HepG2 (cell line): Measurements from ENCODE around the gene FRMPD3. TPM values are rescaled to one million over a fixed set of nuclear protein-coding genes. Genes with fewer than 3 reads are reported as not detected.

Source experiments
- ATAC-seq: fragments of 200-7000 bp; cut with Tn5 transposase; 3 replicates; pipeline ENCODE4 v1.9.1; 2020; ENCODE audit warnings: mild to moderate bottlenecking, moderate library complexity
- BruUV-seq: library from RNA; stranded (reverse); fragments of 400-500 nt; replicated peaks from 2 replicates; lab custom pipeline; 2021; lab: Mats Ljungman, UMichigan
- CTCF ChIA-PET: fragments of 300-600 bp; formaldehyde crosslinking; extraction: SDS; loops from one replicate; lab custom pipeline; 2021; ENCODE audit warnings: low total read pairs, inconsistent platforms, low intra/inter-chr PET ratio; lab: Yijun Ruan, JAX
- POLR2A ChIA-PET: fragments of 350-600 bp; sonication (Branson Sonifier 250); formaldehyde crosslinking; loops from one replicate; lab custom pipeline; 2020; ENCODE audit warnings: antibody characterized with exemption, inconsistent platforms; lab: Yijun Ruan, JAX
- DNase-seq: peaks from one replicate; pipeline ENCODE4 v3.0.0-alpha.2; 2015; ENCODE audit warnings: low spot score
- FAIRE-seq: peaks from 3 replicates; lab custom pipeline; 2011; peaks lifted over from hg19 to GRCh38; lab: Jason Lieb, UNC
- H2AFZ ChIP-seq: one replicate; pipeline ENCODE4 v1.6.1; 2011; ENCODE audit warnings: low read length, inconsistent platforms
- H3K27ac ChIP-seq: fragments of 300-600 bp; 3 replicates; pipeline ENCODE4 v1.8.0; 2011; ENCODE audit warnings: mixed run types, mild to moderate bottlenecking, mixed read lengths, low read length, inconsistent platforms; ENCODE audit not compliant: insufficient read depth; ENCODE audit errors: extremely low read length
- H3K27me3 ChIP-seq, 2 experiments: fragments of 200-600 bp in 1 of 2; 2 replicates in 1 of 2; 3 replicates in 1 of 2; pipeline versions ENCODE4 v1.6.0 to v1.8.0; 2011; ENCODE audit warnings: low read length in 2 of 2, mild to moderate bottlenecking in 2 of 2, moderate library complexity in 2 of 2, inconsistent platforms in 1 of 2; ENCODE audit not compliant: insufficient read depth in 2 of 2, control insufficient read depth in 1 of 2
- H3K36me3 ChIP-seq, 2 experiments: fragments of 200-600 bp in 1 of 2; replicated peaks in 1 of 2; 2 replicates in 1 of 2; 3 replicates in 1 of 2; pipeline versions ENCODE4 v1.5.1 to v1.8.0; 2011; ENCODE audit warnings: low read length in 2 of 2, inconsistent platforms in 1 of 2; ENCODE audit not compliant: insufficient read depth in 2 of 2, control insufficient read depth in 1 of 2
- H3K4me1 ChIP-seq: 2 replicates; pipeline ENCODE4 v1.5.1; 2012; ENCODE audit warnings: low read length, inconsistent platforms; ENCODE audit not compliant: insufficient read depth
- H3K4me2 ChIP-seq: 2 replicates; pipeline ENCODE4 v1.6.0; 2011; ENCODE audit warnings: low read depth, low read length, inconsistent platforms
- H3K4me3 ChIP-seq, 3 experiments: fragments of 200-600 bp in 1 of 3; sonication (generic), shearing (Covaris generic) in 1 of 3; replicated peaks in 1 of 3; 2 replicates each; pipeline ENCODE4 v1.5.1; 2011 to 2016; ENCODE audit warnings: low read length in 3 of 3, inconsistent platforms in 2 of 3, low read depth in 2 of 3, mild to moderate bottlenecking in 2 of 3, control low read depth in 1 of 3, mixed read lengths in 1 of 3; ENCODE audit not compliant: insufficient read depth in 1 of 3
- H3K79me2 ChIP-seq: one replicate; pipeline ENCODE4 v1.6.1; 2011; ENCODE audit warnings: low read length, inconsistent platforms; ENCODE audit not compliant: insufficient read depth
- H3K9ac ChIP-seq: 2 replicates; pipeline ENCODE4 v1.6.0; 2011; ENCODE audit warnings: mild to moderate bottlenecking, low read depth, low read length, inconsistent platforms; ENCODE audit not compliant: insufficient read depth
- H3K9me3 ChIP-seq: 2 replicates; pipeline ENCODE4 v1.5.1; 2012; ENCODE audit warnings: mild to moderate bottlenecking, low read length
- H4K20me1 ChIP-seq: 2 replicates; pipeline ENCODE4 v1.6.0; 2011; ENCODE audit warnings: inconsistent platforms, mild to moderate bottlenecking, low read length, moderate library complexity; ENCODE audit not compliant: insufficient read depth
- AGO1 ChIP-seq: fragments of 200-400 bp; formaldehyde crosslinking; IDR thresholded peaks from 2 replicates; pipeline ENCODE4 v1.6.1; 2017; ENCODE audit warnings: mild to moderate bottlenecking, low read depth, low read length, moderate library complexity; ENCODE audit not compliant: poor library complexity, severe bottlenecking
- AHDC1 ChIP-seq: sonication (generic); formaldehyde crosslinking; IDR thresholded peaks from 2 replicates; pipeline ENCODE4 v1.5.1; 2020; ENCODE audit warnings: mild to moderate bottlenecking, missing genetic modification reagents, borderline replicate concordance
- ARHGAP35 ChIP-seq: sonication (generic); formaldehyde crosslinking; IDR thresholded peaks from 2 replicates; pipeline ENCODE4 v1.9.0; 2022; ENCODE audit warnings: mild to moderate bottlenecking, inconsistent platforms, moderate library complexity, missing genetic modification reagents, borderline replicate concordance
- GATA4 ChIP-seq: sonication (generic); IDR thresholded peaks from 2 replicates; pipeline ENCODE4 v1.6.1; 2016; ENCODE audit warnings: antibody characterized with exemption, low read depth, borderline replicate concordance
- HOXA5 ChIP-seq: sonication (generic); formaldehyde crosslinking; IDR thresholded peaks from 2 replicates; pipeline ENCODE4 v1.4.0; 2020; ENCODE audit warnings: missing genetic modification reagents
- KAT8 ChIP-seq: IDR thresholded peaks from 2 replicates; pipeline ENCODE4 v1.6.1; 2016; ENCODE audit warnings: missing genetic modification reagents, missing compliant biosample characterization
- KDM2A ChIP-seq: sonication (generic); formaldehyde crosslinking; IDR thresholded peaks from 2 replicates; pipeline ENCODE4 v1.4.0; 2020; ENCODE audit warnings: low read depth, missing genetic modification reagents, borderline replicate concordance
- ONECUT2 ChIP-seq: sonication (generic); formaldehyde crosslinking; IDR thresholded peaks from 2 replicates; pipeline ENCODE4 v1.4.0; 2020; ENCODE audit warnings: missing genetic modification reagents
- TAF1 ChIP-seq: sonication (generic); formaldehyde crosslinking; IDR thresholded peaks from 2 replicates; pipeline ENCODE4 v1.4.0; 2020; ENCODE audit warnings: missing genetic modification reagents
- TEAD2 ChIP-seq: sonication (generic); formaldehyde crosslinking; IDR thresholded peaks from 2 replicates; pipeline ENCODE4 v1.9.0; 2021; ENCODE audit warnings: missing genetic modification reagents
- TP53 ChIP-seq: sonication (generic); formaldehyde crosslinking; conservative IDR thresholded peaks from 2 replicates; pipeline ENCODE4 v1.4.0; 2020; ENCODE audit warnings: missing genetic modification reagents
- ZNF772 ChIP-seq: sonication (generic); formaldehyde crosslinking; IDR thresholded peaks from 2 replicates; pipeline ENCODE4 v1.5.0; 2020; ENCODE audit warnings: mild to moderate bottlenecking, missing genetic modification reagents
- WGBS: methylation state at CpG from one replicate; pipeline ENCODE4 v1.1.6; 2017; ENCODE audit warnings: low lambda C conversion rate; 5-methylcytosine and 5-hydroxymethylcytosine counted together
- in situ Hi-C: cut with HindIII; loops from 2 replicates; pipeline ENCODE4 v1.10.0; 2017; ENCODE audit warnings: low pct_unique_long_range_greater_than_20kb; ENCODE audit not compliant: extremely low pct_ligation_motif_present
- intact Hi-C: fragments of 100-400 bp; cut with micrococcal nuclease; formaldehyde crosslinking; loops from one replicate; pipeline ENCODE4 v1.10.0; 2022; ENCODE audit not compliant: unreplicated experiment
- polyA plus RNA-seq, 8 experiments: library from polyadenylated mRNA; depleted of rRNA in 3 of 8; stranded (reverse) in 7 of 8; unstranded in 1 of 8; fragments of >200 nt; fragmentation: Illumina TruSeq in 4 of 8; extraction: Trizol in 4 of 8; gene quantifications; 2 replicates each; pipeline versions ENCODE4 v1.2.1 to v1.2.3, GENCODE V29; 2011 to 2016; ENCODE audit warnings: low read depth in 4 of 8, missing spikeins in 1 of 8, mixed read lengths in 1 of 8; ENCODE audit not compliant: insufficient read depth in 1 of 8
- total RNA-seq, 5 experiments: library from RNA; depleted of rRNA; stranded (reverse); fragments of >200 nt; fragmentation: Illumina TruSeq; extraction: Trizol; gene quantifications; 2 replicates each; pipeline ENCODE4 v1.2.3, GENCODE V29; 2016; ENCODE audit warnings: low read depth in 1 of 5

The FRMPD3 gene
- total and polyA plus RNA-seq, 2 of the 13 experiments (the other 11 are each of a cell fraction or from before 2014, with no cell fraction given) = not detected

GRCh38 chrX:107485013-107485412 is 35.6 kb downstream of the FRMPD3 start:
- no peaks in the 10 kb centered on the region for H3K4me1 ChIP-seq
- no peak overlapping the region for H3K27ac ChIP-seq
- CTCF ChIA-PET = no interaction called here
- no peaks in the 10 kb centered on the region for H3K79me2 ChIP-seq
- in situ Hi-C loops = no loop called here
- no peak overlapping the region for H3K9ac ChIP-seq
- no peak overlapping the region for H3K4me2 ChIP-seq
- no peaks in the 10 kb centered on the region for H3K27me3 ChIP-seq
- H3K4me3 ChIP-seq = no peak overlapping the region
- 26% methylated on average over 4 of the region's 6 CpGs for WGBS
- H4K20me1 ChIP-seq = no peaks in the 10 kb centered on the region
- intact Hi-C loops = no loop called here
- no TSS peak for BruUV-seq
- TF ChIP-seq ARHGAP35 (CRISPR knock-in tag) = no peak
- TF ChIP-seq KAT8 (CRISPR knock-in tag) = no peak
- TF ChIP-seq GATA4 = no peak
- no peak for TF ChIP-seq ONECUT2 (CRISPR knock-in tag)
- no peak for TF ChIP-seq HOXA5 (CRISPR knock-in tag)
- TF ChIP-seq AGO1 = no peak
- TF ChIP-seq TP53 (CRISPR knock-in tag) = no peak
- POLR2A ChIA-PET = no interaction called here
- no peaks in the 10 kb centered on the region for H3K36me3 ChIP-seq
- FAIRE-seq (no peak), ATAC-seq (no peak), DNase-seq (no peak)
- no peaks in the 10 kb centered on the region for H3K9me3 ChIP-seq
- no peak overlapping the region for H2AFZ ChIP-seq

- ChIA-PET POLR2A (no interaction called here), CTCF (no interaction called here)
- Histone ChIP-seq H3K36me3 (no peaks in the 10 kb centered on the region), H3K9ac (no peak overlapping the region), H3K9me3 (no peaks in the 10 kb centered on the region), H4K20me1 (no peaks in the 10 kb centered on the region), H3K4me2 (no peak overlapping the region), H3K79me2 (no peaks in the 10 kb centered on the region), H3K27ac (no peak overlapping the region), H3K27me3 (no peaks in the 10 kb centered on the region), H3K4me3 (no peak overlapping the region), H2AFZ (no peak overlapping the region), H3K4me1 (no peaks in the 10 kb centered on the region)
- in situ Hi-C loops (no loop called here), intact Hi-C loops (no loop called here)
- BruUV-seq = no TSS peak
- FAIRE-seq (no peak), DNase-seq (no peak), ATAC-seq (no peak)
- 39% methylated on average over 2 of the region's 2 CpGs for WGBS
- no peak for TF ChIP-seq ZNF772 (CRISPR knock-in tag)
- TF ChIP-seq TAF1 = no peak
- no peak for TF ChIP-seq AHDC1 (CRISPR knock-in tag)
- no peak for TF ChIP-seq TEAD2 (CRISPR knock-in tag)
- no peak for TF ChIP-seq KDM2A (CRISPR knock-in tag)
Measured at GRCh38 chrX:107493141-107493540, 43.7 kb downstream of the FRMPD3 start.
